Breast epithelium (tissue), 3 donors: Measurements from ENCODE around the gene ANKS4B.

Experiments
- POLR2A ChIP-seq: fragments of 450-650 bp; IDR thresholded peaks from one replicate; pipeline ENCODE4 v1.6.1; 2016; ENCODE audit warnings: antibody characterized with exemption, mild to moderate bottlenecking, moderate library complexity
- TF ChIP-seq, protein P1 (sequence below), 3 donors: fragments of 450-650 bp; IDR thresholded peaks; one replicate each; pipeline ENCODE4 v1.5.1; 2016 to 2017; ENCODE audit warnings: antibody characterized with exemption in 3 of 3, mild to moderate bottlenecking in 3 of 3, moderate library complexity in 3 of 3

DNA sequence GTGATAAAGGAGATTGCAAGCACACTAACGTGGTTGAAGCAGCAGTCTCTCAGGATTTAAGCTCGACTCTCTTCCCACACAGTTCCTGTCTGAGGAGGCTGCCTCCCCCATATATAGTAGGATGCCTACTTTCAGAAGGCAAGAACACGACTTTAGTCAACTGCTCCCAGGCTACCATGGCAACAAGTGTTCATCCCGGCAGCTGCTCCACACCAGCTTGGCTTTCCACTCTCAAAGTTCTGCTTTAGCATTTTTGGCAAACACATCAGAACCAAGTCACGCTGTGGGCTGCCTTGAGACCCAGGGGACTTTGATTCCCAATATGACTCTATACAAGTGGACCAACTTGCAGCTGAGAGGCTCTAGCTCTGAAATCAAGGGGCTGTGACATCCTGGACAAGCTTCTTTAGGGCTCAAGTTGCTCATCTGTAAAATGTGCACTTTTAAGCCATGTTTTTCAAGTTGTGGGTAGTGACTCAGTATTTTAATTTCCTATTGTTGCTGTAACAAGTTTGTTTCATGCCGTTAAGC, 38.7 kb upstream of the ANKS4B start:
- TF ChIP-seq POLR2A, result no peak
- TF ChIP-seq, protein P1, sequence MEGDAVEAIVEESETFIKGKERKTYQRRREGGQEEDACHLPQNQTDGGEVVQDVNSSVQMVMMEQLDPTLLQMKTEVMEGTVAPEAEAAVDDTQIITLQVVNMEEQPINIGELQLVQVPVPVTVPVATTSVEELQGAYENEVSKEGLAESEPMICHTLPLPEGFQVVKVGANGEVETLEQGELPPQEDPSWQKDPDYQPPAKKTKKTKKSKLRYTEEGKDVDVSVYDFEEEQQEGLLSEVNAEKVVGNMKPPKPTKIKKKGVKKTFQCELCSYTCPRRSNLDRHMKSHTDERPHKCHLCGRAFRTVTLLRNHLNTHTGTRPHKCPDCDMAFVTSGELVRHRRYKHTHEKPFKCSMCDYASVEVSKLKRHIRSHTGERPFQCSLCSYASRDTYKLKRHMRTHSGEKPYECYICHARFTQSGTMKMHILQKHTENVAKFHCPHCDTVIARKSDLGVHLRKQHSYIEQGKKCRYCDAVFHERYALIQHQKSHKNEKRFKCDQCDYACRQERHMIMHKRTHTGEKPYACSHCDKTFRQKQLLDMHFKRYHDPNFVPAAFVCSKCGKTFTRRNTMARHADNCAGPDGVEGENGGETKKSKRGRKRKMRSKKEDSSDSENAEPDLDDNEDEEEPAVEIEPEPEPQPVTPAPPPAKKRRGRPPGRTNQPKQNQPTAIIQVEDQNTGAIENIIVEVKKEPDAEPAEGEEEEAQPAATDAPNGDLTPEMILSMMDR (IDR thresholded peaks at IDR 0.05), result no peak
